T-helper 2 cell treated with Interferon-gamma antibody and Interleukin-4, amounts not matched to agents 5 μg/mL and 100 μg/mL, for 36 hours (primary cell): ENCODE results near the gene EDEM3.

Experiments
- DNase-seq: peaks from one replicate; pipeline ENCODE4 v3.0.0; 2021; ENCODE audit warnings: low spot score
- H3K27ac Mint-ChIP-seq: one replicate; pipeline ENCODE4 v1.8.0; 2021; ENCODE audit warnings: mild to moderate bottlenecking, mixed read lengths
- H3K27me3 Mint-ChIP-seq: one replicate; pipeline ENCODE4 v1.8.0; 2021; ENCODE audit warnings: low read depth, mixed read lengths
- H3K36me3 Mint-ChIP-seq: one replicate; pipeline ENCODE4 v1.8.0; 2021; ENCODE audit warnings: low read depth, mixed read lengths
- H3K4me1 Mint-ChIP-seq: one replicate; pipeline ENCODE4 v1.8.0; 2021; ENCODE audit warnings: low read depth, mixed read lengths
- H3K4me3 Mint-ChIP-seq: one replicate; pipeline ENCODE4 v1.8.0; 2022; ENCODE audit warnings: mild to moderate bottlenecking, moderate library complexity, mixed read lengths
- H3K9me3 Mint-ChIP-seq: one replicate; pipeline ENCODE4 v1.8.0; 2021; ENCODE audit warnings: mixed read lengths

EDEM3 gene, protein sequence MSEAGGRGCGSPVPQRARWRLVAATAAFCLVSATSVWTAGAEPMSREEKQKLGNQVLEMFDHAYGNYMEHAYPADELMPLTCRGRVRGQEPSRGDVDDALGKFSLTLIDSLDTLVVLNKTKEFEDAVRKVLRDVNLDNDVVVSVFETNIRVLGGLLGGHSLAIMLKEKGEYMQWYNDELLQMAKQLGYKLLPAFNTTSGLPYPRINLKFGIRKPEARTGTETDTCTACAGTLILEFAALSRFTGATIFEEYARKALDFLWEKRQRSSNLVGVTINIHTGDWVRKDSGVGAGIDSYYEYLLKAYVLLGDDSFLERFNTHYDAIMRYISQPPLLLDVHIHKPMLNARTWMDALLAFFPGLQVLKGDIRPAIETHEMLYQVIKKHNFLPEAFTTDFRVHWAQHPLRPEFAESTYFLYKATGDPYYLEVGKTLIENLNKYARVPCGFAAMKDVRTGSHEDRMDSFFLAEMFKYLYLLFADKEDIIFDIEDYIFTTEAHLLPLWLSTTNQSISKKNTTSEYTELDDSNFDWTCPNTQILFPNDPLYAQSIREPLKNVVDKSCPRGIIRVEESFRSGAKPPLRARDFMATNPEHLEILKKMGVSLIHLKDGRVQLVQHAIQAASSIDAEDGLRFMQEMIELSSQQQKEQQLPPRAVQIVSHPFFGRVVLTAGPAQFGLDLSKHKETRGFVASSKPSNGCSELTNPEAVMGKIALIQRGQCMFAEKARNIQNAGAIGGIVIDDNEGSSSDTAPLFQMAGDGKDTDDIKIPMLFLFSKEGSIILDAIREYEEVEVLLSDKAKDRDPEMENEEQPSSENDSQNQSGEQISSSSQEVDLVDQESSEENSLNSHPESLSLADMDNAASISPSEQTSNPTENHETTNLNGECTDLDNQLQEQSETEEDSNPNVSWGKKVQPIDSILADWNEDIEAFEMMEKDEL

DNA sequence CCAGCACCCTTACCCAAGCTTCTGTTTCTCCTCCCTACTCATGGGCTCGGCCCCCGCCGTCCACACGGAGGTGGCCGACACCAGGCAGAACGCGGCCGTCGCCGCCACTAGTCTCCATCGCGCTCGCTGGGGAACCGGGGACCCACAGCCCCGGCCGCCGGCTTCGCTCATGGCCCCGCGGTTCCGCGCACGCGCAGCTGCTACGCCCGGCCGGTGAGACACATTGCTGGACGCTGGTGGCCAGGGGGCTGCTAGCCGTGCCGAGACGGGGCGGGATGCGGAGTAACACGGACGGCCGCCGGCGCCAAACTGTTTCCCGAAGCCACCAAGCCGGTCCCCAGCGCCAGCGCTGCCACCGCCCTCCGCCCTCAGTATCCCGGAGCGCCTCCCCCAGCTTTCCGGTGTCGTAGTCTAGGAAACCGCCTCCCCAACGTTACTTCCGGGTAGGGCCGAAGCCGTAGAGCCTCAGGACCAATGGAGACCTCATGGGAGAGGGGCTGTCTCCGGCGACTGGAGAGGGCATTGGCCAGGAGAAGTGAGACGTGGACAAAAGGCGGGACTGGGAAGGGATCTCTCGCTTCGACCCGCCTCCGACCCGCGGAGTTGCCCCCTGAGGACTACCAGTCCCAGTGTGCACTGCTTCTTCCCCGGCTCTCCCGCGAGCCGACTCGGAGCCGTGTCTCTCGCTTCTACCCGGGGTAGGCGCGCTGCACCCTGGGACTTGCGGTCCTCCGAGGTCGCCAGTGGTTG is at the start of gene EDEM3:
Gene EDEM3, minus strand, starts transcription at position 383 of the 750 bp plus-strand sequence. Its CDS starts 212 bp downstream, at position 171.
- Mint-ChIP-seq H3K36me3 (peaks cover 23% of the 10 kb centered on the region), H3K9me3 (no peaks in the 10 kb centered on the region), H3K27me3 (peaks cover 13% of the 10 kb centered on the region), H3K4me3 (peak within 1 kb of the TSS; percentile 91), H3K4me1 (peaks cover 39% of the 10 kb centered on the region), H3K27ac (peak within 1 kb of the TSS; percentile 86)
- peak; percentile 98 for DNase-seq

DNA sequence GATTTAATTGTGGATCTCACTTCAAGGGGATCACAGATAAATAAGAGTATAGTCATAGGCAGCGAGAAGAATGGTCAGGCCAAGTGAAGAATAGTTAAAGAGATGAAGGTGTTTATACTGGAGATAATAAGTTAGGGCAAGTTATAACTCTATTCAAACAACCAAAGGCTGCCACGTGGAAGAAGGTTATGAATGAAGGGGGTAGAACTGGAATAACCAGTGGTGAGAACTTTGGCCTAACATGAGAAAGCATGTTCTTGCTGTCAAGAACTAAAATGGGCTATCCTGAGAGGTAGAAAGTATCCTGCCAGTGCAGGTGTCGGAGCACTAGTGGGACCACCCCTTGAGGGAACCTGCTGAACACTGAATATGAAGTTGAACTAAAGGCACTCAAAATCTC is 49.6 kb upstream of the EDEM3 start:
- no peak overlapping the region for H3K27ac Mint-ChIP-seq
- no peaks in the 10 kb centered on the region for H3K9me3 Mint-ChIP-seq
- peaks cover 35% of the 10 kb centered on the region for H3K36me3 Mint-ChIP-seq
- no peaks in the 10 kb centered on the region for H3K27me3 Mint-ChIP-seq
- no peak overlapping the region for H3K4me3 Mint-ChIP-seq
- H3K4me1 Mint-ChIP-seq = peaks cover 4% of the 10 kb centered on the region
- DNase-seq = no peak

DNA sequence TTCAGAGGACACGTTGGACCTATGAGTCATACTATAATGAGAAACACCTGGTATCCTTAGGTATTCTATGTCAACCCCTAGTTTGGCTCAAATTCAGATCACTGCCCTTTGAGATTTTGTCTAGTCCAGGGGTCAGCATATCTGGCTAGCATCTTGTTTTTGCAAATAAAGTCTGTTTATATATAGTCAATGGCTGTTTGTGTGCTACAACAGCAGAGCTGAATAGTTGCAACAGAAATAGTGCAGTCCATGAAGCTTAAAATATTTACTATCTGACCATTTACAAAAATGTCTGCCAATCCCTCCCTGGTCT is 48.5 kb upstream of the EDEM3 start:
- peaks cover 37% of the 10 kb centered on the region for H3K36me3 Mint-ChIP-seq
- no peaks in the 10 kb centered on the region for H3K27me3 Mint-ChIP-seq
- H3K4me1 Mint-ChIP-seq = peaks cover 4% of the 10 kb centered on the region
- H3K9me3 Mint-ChIP-seq = no peaks in the 10 kb centered on the region
- DNase-seq = no peak
- H3K27ac Mint-ChIP-seq = no peak overlapping the region
- no peak overlapping the region for H3K4me3 Mint-ChIP-seq

DNA sequence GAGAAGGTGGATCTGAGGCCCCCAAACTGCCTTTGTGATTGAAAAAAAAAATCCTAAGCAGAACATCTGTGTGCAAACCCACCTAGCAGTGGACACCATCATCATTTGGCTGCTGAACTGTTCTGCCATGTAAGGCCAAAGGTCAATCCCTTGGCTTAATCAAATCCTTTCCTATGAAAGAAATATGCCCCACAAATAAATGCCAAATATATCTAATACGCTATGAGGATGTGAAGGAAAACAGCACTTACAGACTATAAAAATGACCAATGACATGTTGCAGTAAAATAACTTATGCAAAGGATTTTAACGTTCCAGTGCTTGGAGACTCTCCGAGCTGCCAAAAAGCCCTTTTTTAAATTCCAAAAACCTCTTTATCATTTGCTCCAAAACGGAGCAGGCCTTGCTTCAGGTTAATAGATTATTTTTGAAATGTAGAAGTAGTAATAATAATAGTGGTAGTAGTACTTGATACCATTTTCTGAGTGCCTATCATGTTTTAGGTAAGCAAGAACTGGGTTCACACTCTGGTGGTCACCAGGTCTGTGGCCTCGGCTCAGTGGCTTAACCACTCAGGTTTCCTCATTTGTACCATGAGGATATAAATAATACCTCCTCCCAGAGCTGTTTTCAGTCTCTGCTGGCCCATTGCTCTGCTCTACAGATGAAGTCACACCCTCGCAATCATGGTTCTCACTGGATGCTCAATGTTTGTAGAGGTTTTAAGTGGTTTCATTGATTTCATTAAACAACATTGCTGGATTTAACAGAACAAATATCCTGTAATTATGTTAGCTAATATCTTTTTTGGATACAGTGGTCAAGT is 47.9 kb upstream of the EDEM3 start:
- no peaks in the 10 kb centered on the region for H3K27me3 Mint-ChIP-seq
- H3K36me3 Mint-ChIP-seq = peaks cover 39% of the 10 kb centered on the region
- H3K4me1 Mint-ChIP-seq = peaks cover 6% of the 10 kb centered on the region
- H3K4me3 Mint-ChIP-seq = no peak overlapping the region
- DNase-seq = no peak
- H3K9me3 Mint-ChIP-seq = no peaks in the 10 kb centered on the region
- no peak overlapping the region for H3K27ac Mint-ChIP-seq

DNA sequence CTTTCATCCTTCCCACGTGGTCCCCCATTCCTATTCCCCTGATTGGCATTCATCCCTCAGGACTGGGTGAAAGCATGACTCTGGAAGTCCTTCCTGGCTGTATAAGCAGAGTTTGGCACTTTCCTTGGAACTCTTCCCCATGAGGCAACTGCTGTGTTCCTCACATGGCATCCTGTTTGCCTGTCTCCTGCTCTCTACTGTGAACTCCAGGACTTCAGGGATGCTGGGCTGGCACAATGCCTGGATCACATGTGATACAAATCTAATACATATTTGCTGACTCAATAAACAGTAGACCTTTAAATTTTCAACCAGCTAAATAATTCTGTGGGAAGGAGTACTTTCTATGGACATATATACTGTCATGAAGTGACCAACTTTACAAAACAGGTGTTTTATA is 46.8 kb upstream of the EDEM3 start:
- Mint-ChIP-seq H3K4me1 (peaks cover 6% of the 10 kb centered on the region), H3K36me3 (peaks cover 38% of the 10 kb centered on the region), H3K27ac (no peak overlapping the region), H3K27me3 (no peaks in the 10 kb centered on the region), H3K9me3 (no peaks in the 10 kb centered on the region), H3K4me3 (no peak overlapping the region)
- no peak for DNase-seq

GRCh38 chr1:184800876-184801275 is 46.2 kb upstream of the EDEM3 start:
- Mint-ChIP-seq H3K36me3 (peaks cover 43% of the 10 kb centered on the region), H3K4me3 (no peak overlapping the region), H3K27ac (no peak overlapping the region), H3K27me3 (no peaks in the 10 kb centered on the region), H3K4me1 (peaks cover 6% of the 10 kb centered on the region), H3K9me3 (no peaks in the 10 kb centered on the region)
- no peak for DNase-seq

DNA sequence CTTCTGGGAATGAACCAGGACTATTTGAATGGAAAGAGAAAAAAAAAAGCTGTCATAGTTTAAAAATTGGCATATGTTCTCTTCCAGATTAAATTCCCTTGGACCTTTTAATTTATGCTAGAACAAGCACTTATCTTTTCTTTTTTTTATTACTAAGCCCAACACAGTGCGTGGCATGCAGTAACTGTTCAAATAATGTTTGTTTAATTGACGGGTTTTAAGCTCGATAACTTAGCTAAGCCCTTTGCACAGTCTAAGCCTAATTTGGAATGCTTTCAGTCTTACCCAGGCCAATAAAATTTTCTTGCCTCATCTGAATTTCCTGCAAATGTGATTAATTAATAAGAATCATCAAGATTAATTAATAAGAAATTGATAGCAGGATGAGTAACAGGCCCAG is 39.3 kb upstream of the EDEM3 start:
- Mint-ChIP-seq H3K27ac (no peak overlapping the region), H3K36me3 (peaks cover 31% of the 10 kb centered on the region), H3K4me1 (peaks cover 13% of the 10 kb centered on the region), H3K27me3 (no peaks in the 10 kb centered on the region), H3K9me3 (no peaks in the 10 kb centered on the region), H3K4me3 (no peak overlapping the region)
- DNase-seq = no peak

DNA sequence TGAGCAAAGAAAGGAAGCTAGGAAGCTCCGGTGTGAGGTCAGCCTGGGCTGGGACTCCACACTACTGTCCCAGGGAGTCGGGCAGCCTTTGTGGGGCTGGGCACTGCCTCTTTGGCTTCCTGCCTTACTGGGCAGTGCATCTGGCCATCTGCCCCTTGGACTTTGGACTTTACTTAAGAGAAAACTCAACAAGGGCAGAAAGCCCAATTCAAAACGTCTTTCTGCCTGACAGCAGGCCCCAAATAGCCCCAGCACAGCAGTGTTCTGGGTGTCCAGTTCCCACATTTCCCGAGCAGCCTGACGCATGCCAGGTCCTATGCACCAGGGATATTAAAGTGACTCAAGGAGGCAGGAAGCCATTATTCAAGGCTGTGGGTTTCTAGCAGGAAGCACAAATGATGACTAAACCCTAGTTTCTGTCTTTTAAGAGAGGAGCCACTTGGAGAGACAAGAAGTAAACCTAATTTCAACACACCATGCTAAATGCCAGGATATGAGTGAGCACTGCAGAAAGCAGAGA is 37.9 kb upstream of the EDEM3 start:
- Mint-ChIP-seq H3K27ac (peak overlapping the region; percentile 34), H3K27me3 (no peaks in the 10 kb centered on the region), H3K4me3 (no peak overlapping the region), H3K4me1 (peaks cover 10% of the 10 kb centered on the region), H3K9me3 (no peaks in the 10 kb centered on the region), H3K36me3 (peaks cover 30% of the 10 kb centered on the region)
- peak; percentile 7 for DNase-seq

GRCh38 chr1:184791550-184791900 is 36.9 kb upstream of the EDEM3 start:
- Mint-ChIP-seq H3K4me3 (no peak overlapping the region), H3K36me3 (peaks cover 34% of the 10 kb centered on the region), H3K27ac (no peak overlapping the region), H3K9me3 (peaks cover 3% of the 10 kb centered on the region), H3K27me3 (no peaks in the 10 kb centered on the region), H3K4me1 (peaks cover 12% of the 10 kb centered on the region)
- DNase-seq = no peak

GRCh38 chr1:184790642-184791549 is 36.2 kb upstream of the EDEM3 start:
- H3K27me3 Mint-ChIP-seq = no peaks in the 10 kb centered on the region
- peaks cover 29% of the 10 kb centered on the region for H3K36me3 Mint-ChIP-seq
- H3K4me3 Mint-ChIP-seq = no peak overlapping the region
- H3K4me1 Mint-ChIP-seq = peaks cover 12% of the 10 kb centered on the region
- H3K9me3 Mint-ChIP-seq = peaks cover 3% of the 10 kb centered on the region
- no peak for DNase-seq
- no peak overlapping the region for H3K27ac Mint-ChIP-seq

DNA sequence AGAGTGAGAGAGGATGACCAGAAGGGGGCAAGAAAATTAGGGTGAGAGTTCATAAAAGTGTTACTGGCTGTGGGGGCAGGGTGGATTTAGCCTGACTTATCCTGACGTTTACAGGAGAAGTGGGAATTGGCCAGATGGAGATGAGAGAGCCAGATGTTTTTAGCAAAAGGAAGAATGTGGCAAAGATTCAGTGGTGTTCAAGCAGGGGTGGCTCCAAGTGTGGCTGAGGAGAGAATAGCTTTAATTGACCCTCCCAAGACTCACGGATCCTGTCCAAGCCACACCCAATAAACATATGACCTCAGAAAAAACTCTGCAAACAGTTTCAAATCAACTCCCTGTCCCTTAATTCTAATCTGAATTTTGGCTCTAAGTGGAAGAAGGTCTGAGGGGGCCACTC is 35.2 kb upstream of the EDEM3 start:
- Mint-ChIP-seq H3K36me3 (peaks cover 24% of the 10 kb centered on the region), H3K4me1 (peaks cover 12% of the 10 kb centered on the region), H3K4me3 (no peak overlapping the region), H3K27me3 (no peaks in the 10 kb centered on the region), H3K27ac (no peak overlapping the region), H3K9me3 (peaks cover 13% of the 10 kb centered on the region)
- DNase-seq = no peak

DNA sequence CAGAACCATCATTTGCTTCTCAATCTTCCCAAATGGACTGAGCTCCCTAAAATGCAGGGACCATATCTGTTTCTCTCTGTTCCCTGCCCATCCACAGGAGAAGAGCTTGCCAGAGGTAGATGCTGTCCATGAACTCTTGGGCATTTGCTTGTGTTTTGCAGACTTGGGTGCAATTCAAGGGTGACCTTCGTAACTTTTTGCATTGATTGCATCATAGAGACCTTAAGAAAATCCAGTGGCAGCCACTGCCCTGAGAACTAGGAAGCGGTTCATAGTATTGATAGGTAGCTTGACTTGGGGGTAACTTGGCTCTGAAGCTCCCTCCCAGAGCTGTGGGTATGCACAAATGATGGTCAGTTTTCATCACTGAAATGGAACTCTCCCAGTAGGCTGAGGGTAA is 34.3 kb upstream of the EDEM3 start:
- H3K4me3 Mint-ChIP-seq = no peak overlapping the region
- H3K36me3 Mint-ChIP-seq = peaks cover 31% of the 10 kb centered on the region
- H3K27me3 Mint-ChIP-seq = no peaks in the 10 kb centered on the region
- peaks cover 20% of the 10 kb centered on the region for H3K9me3 Mint-ChIP-seq
- H3K27ac Mint-ChIP-seq = no peak overlapping the region
- peaks cover 12% of the 10 kb centered on the region for H3K4me1 Mint-ChIP-seq
- no peak for DNase-seq
